Astrocyte (in vitro differentiated cells and primary cell): ENCODE data around the gene TMSB10. TPM values are rescaled to one million over a fixed set of nuclear protein-coding genes. Genes with fewer than 3 reads are reported as not detected.

ENCODE experiments used
- DNase-seq: peaks from one replicate; pipeline ENCODE4 v3.0.0-alpha.2; 2010; ENCODE audit warnings: low read depth
- FAIRE-seq: peaks from 2 replicates; lab custom pipeline; 2011; peaks lifted over from hg19 to GRCh38; lab: Jason Lieb, UNC
- H2AFZ ChIP-seq: 2 replicates; pipeline ENCODE4 v1.6.0; 2012; ENCODE audit warnings: low read depth, low read length, inconsistent platforms
- H3K27ac ChIP-seq: 2 replicates; pipeline ENCODE4 v1.5.1; 2011; ENCODE audit warnings: low read depth, low read length, inconsistent platforms
- H3K27me3 ChIP-seq: 2 replicates; pipeline ENCODE4 v1.6.0; 2011; ENCODE audit warnings: low read length, inconsistent platforms; ENCODE audit not compliant: insufficient read depth
- H3K36me3 ChIP-seq: 2 replicates; pipeline ENCODE4 v1.5.1; 2011; ENCODE audit warnings: low read length, inconsistent platforms; ENCODE audit not compliant: insufficient read depth
- H3K4me1 ChIP-seq: 2 replicates; pipeline ENCODE4 v1.5.1; 2011; ENCODE audit warnings: low read length, inconsistent platforms; ENCODE audit not compliant: insufficient read depth
- H3K4me2 ChIP-seq: 2 replicates; pipeline ENCODE4 v1.6.0; 2012; ENCODE audit warnings: low read length, inconsistent platforms
- H3K4me3 ChIP-seq: 2 replicates; pipeline ENCODE4 v1.5.1; 2011; ENCODE audit warnings: low read depth, mild to moderate bottlenecking, low read length, inconsistent platforms; ENCODE audit not compliant: insufficient read depth
- H3K79me2 ChIP-seq: 2 replicates; pipeline ENCODE4 v1.6.0; 2012; ENCODE audit warnings: mild to moderate bottlenecking, low read length, inconsistent platforms; ENCODE audit not compliant: insufficient read depth
- H3K9ac ChIP-seq: 2 replicates; pipeline ENCODE4 v1.6.0; 2012; ENCODE audit warnings: mild to moderate bottlenecking, low read length, inconsistent platforms
- H3K9me3 ChIP-seq: 2 replicates; pipeline ENCODE4 v1.5.1; 2012; ENCODE audit warnings: low read depth, mild to moderate bottlenecking, low read length, inconsistent platforms; ENCODE audit not compliant: insufficient read depth
- H4K20me1 ChIP-seq: 2 replicates; pipeline ENCODE4 v1.6.0; 2012; ENCODE audit warnings: low read length, inconsistent platforms; ENCODE audit not compliant: insufficient read depth
- H3K27ac Mint-ChIP-seq: one replicate; pipeline ENCODE4 v1.8.0; 2021; ENCODE audit warnings: mild to moderate bottlenecking, mixed read lengths; ENCODE audit not compliant: unreplicated experiment
- H3K27me3 Mint-ChIP-seq: one replicate; pipeline ENCODE4 v1.8.0; 2021; ENCODE audit warnings: low read depth, mixed read lengths; ENCODE audit not compliant: unreplicated experiment
- H3K36me3 Mint-ChIP-seq: one replicate; pipeline ENCODE4 v1.8.0; 2021; ENCODE audit warnings: low read depth, mixed read lengths; ENCODE audit not compliant: unreplicated experiment
- H3K4me1 Mint-ChIP-seq: one replicate; pipeline ENCODE4 v1.8.0; 2021; ENCODE audit warnings: low read depth, mixed read lengths; ENCODE audit not compliant: unreplicated experiment
- H3K4me3 Mint-ChIP-seq: one replicate; pipeline ENCODE4 v1.8.0; 2021; ENCODE audit warnings: mild to moderate bottlenecking, moderate library complexity, mixed read lengths; ENCODE audit not compliant: unreplicated experiment
- H3K9me3 Mint-ChIP-seq: one replicate; pipeline ENCODE4 v1.8.0; 2021; ENCODE audit warnings: mild to moderate bottlenecking, mixed read lengths; ENCODE audit not compliant: unreplicated experiment
- CTCF ChIP-seq: IDR thresholded peaks from 2 replicates; pipeline ENCODE4 v1.5.1; 2011; ENCODE audit warnings: low read depth, mild to moderate bottlenecking, inconsistent platforms, low read length, moderate library complexity; ENCODE audit not compliant: insufficient read depth
- EZH2 ChIP-seq: IDR thresholded peaks from 2 replicates; pipeline ENCODE4 v1.6.1; 2012; ENCODE audit warnings: mild to moderate bottlenecking, low read length, inconsistent platforms; ENCODE audit not compliant: insufficient read depth
- total RNA-seq: library from RNA; stranded (reverse); gene quantifications from 2 replicates; pipeline ENCODE4 v1.2.1, GENCODE V29; 2021

Gene TMSB10
- total RNA-seq, 1 donor from 2014 or later, result 3,439 TPM

GRCh38 chr2:84940831-84941412, 35.5 kb downstream of the TMSB10 start:
- DNase-seq, result no peak
- peaks cover 5% of the 10 kb centered on the region for H3K4me1 Mint-ChIP-seq

GRCh38 chr2:84942166-84942565, 36.7 kb downstream of the TMSB10 start:
- DNase-seq, result no peak
- Mint-ChIP-seq H3K27me3 (no peaks in the 10 kb centered on the region), H3K27ac (no peak overlapping the region), H3K4me1 (peaks cover 11% of the 10 kb centered on the region), H3K36me3 (no peaks in the 10 kb centered on the region), H3K4me3 (no peak overlapping the region), H3K9me3 (no peaks in the 10 kb centered on the region)
- peaks cover 16% of the 10 kb centered on the region for H3K4me1 ChIP-seq
- H3K9ac ChIP-seq, result no peak overlapping the region
- H2AFZ ChIP-seq, result no peak overlapping the region
- H3K36me3 ChIP-seq, result no peaks in the 10 kb centered on the region
- no peaks in the 10 kb centered on the region for H3K27me3 ChIP-seq
- H3K27ac ChIP-seq, result no peak overlapping the region
- H3K79me2 ChIP-seq, result no peaks in the 10 kb centered on the region
- no peaks in the 10 kb centered on the region for H4K20me1 ChIP-seq
- no peak for TF ChIP-seq EZH2
- TF ChIP-seq CTCF, result no peak
- FAIRE-seq, result no peak
- H3K9me3 ChIP-seq, result no peaks in the 10 kb centered on the region
- H3K4me3 ChIP-seq, result no peak overlapping the region
- H3K4me2 ChIP-seq, result no peak overlapping the region

More at GRCh38 chr2:84940831-84941412, 35.5 kb downstream of the TMSB10 start:
- Histone ChIP-seq H3K9ac (no peak overlapping the region), H3K4me1 (peaks cover 7% of the 10 kb centered on the region), H2AFZ (no peak overlapping the region), H3K36me3 (no peaks in the 10 kb centered on the region), H4K20me1 (no peaks in the 10 kb centered on the region), H3K27ac (no peak overlapping the region), H3K27me3 (no peaks in the 10 kb centered on the region), H3K4me3 (no peak overlapping the region), H3K9me3 (no peaks in the 10 kb centered on the region), H3K79me2 (no peaks in the 10 kb centered on the region), H3K4me2 (no peak overlapping the region)
- no peak overlapping the region for H3K27ac Mint-ChIP-seq
- H3K27me3 Mint-ChIP-seq, result no peaks in the 10 kb centered on the region
- no peaks in the 10 kb centered on the region for H3K9me3 Mint-ChIP-seq
- TF ChIP-seq CTCF, result no peak
- H3K36me3 Mint-ChIP-seq, result no peaks in the 10 kb centered on the region
- no peak overlapping the region for H3K4me3 Mint-ChIP-seq
- no peak for FAIRE-seq

- Histone ChIP-seq H3K27me3 (no peaks in the 10 kb centered on the region), H3K9me3 (no peaks in the 10 kb centered on the region), H3K9ac (no peak overlapping the region), H3K79me2 (no peaks in the 10 kb centered on the region), H4K20me1 (no peaks in the 10 kb centered on the region), H2AFZ (no peak overlapping the region), H3K36me3 (no peaks in the 10 kb centered on the region), H3K4me3 (no peak overlapping the region), H3K27ac (no peak overlapping the region), H3K4me2 (no peak overlapping the region), H3K4me1 (peaks cover 16% of the 10 kb centered on the region)
- Mint-ChIP-seq H3K27me3 (no peaks in the 10 kb centered on the region), H3K36me3 (no peaks in the 10 kb centered on the region), H3K4me3 (no peak overlapping the region), H3K9me3 (no peaks in the 10 kb centered on the region), H3K27ac (no peak overlapping the region), H3K4me1 (peaks cover 11% of the 10 kb centered on the region)
- FAIRE-seq (no peak), DNase-seq (no peak)
- no peak for TF ChIP-seq EZH2
- no peak for TF ChIP-seq CTCF
These were observed 37.5 kb downstream of the TMSB10 start for GRCh38 chr2:84942964-84943421.
